Neuronal stem cell (in vitro differentiated cells): ENCODE results near the gene PDGFA.
A peak's percentile ranks its signal among the peaks of the same experiment; 100 is the strongest.

Experiments
- DNase-seq: peaks from one replicate; pipeline ENCODE4 v3.0.0-alpha.2; 2013; ENCODE audit warnings: low spot score
- H2AFZ ChIP-seq: one replicate; pipeline ENCODE4 v1.6.1; 2013; ENCODE audit warnings: mild to moderate bottlenecking, low read length, inconsistent platforms
- H2AK5ac ChIP-seq: 2 replicates; pipeline ENCODE4 v1.6.1; 2013; ENCODE audit warnings: low read depth, mild to moderate bottlenecking, inconsistent platforms, low read length, moderate library complexity, mixed read lengths
- H2BK120ac ChIP-seq: 2 replicates; pipeline ENCODE4 v1.6.1; 2013; ENCODE audit warnings: low read depth, mild to moderate bottlenecking, inconsistent platforms, low read length, moderate library complexity, mixed read lengths
- H2BK12ac ChIP-seq: one replicate; pipeline ENCODE4 v1.6.1; 2013; ENCODE audit warnings: low read length, inconsistent platforms
- H2BK15ac ChIP-seq: 2 replicates; pipeline ENCODE4 v1.6.1; 2013; ENCODE audit warnings: mild to moderate bottlenecking, low read length, inconsistent platforms, mixed read lengths
- H2BK5ac ChIP-seq: one replicate; pipeline ENCODE4 v1.6.1; 2013; ENCODE audit warnings: inconsistent platforms, mild to moderate bottlenecking, low read length, moderate library complexity
- H3K14ac ChIP-seq: one replicate; pipeline ENCODE4 v1.6.1; 2013; ENCODE audit warnings: low read length, inconsistent platforms
- H3K18ac ChIP-seq: 2 replicates; pipeline ENCODE4 v1.6.1; 2013; ENCODE audit warnings: low read length, inconsistent platforms
- H3K23ac ChIP-seq: 2 replicates; pipeline ENCODE4 v1.6.1; 2013; ENCODE audit warnings: low read depth, mild to moderate bottlenecking, mixed read lengths, low read length, inconsistent platforms; ENCODE audit not compliant: poor library complexity
- H3K27ac ChIP-seq: replicated peaks from 3 replicates; pipeline ENCODE4 v1.5.1; 2013; ENCODE audit warnings: low read length, inconsistent platforms
- H3K27me3 ChIP-seq, 3 experiments: 2 replicates each; pipeline ENCODE4 v1.6.1; 2013; ENCODE audit warnings: low read length in 3 of 3, mild to moderate bottlenecking in 2 of 3, inconsistent platforms in 1 of 3, low read depth in 1 of 3, mixed read lengths in 1 of 3, moderate library complexity in 1 of 3; ENCODE audit not compliant: control insufficient read depth in 3 of 3, insufficient read depth in 3 of 3
- H3K36me3 ChIP-seq, 2 donors: replicated peaks in 1 of 2; 2 replicates each; pipeline ENCODE4 v1.6.1; 2013; ENCODE audit warnings: low read length in 2 of 2; ENCODE audit not compliant: control insufficient read depth in 2 of 2, insufficient read depth in 2 of 2
- H3K4ac ChIP-seq: 2 replicates; pipeline ENCODE4 v1.6.1; 2013; ENCODE audit warnings: inconsistent platforms, mild to moderate bottlenecking, low read length, moderate library complexity
- H3K4me1 ChIP-seq, 2 donors: 1 replicate in 1 of 2; 2 replicates in 1 of 2; pipeline ENCODE4 v1.6.1; 2013; ENCODE audit warnings: low read length in 2 of 2, low read depth in 1 of 2; ENCODE audit not compliant: control insufficient read depth in 2 of 2, insufficient read depth in 1 of 2
- H3K4me2 ChIP-seq: one replicate; pipeline ENCODE4 v1.6.1; 2013; ENCODE audit warnings: mild to moderate bottlenecking, low read length, inconsistent platforms; ENCODE audit not compliant: insufficient read depth, poor library complexity, severe bottlenecking
- H3K4me3 ChIP-seq, 2 donors: 2 replicates each; pipeline ENCODE4 v1.5.1; 2013; ENCODE audit warnings: low read length in 2 of 2, mild to moderate bottlenecking in 2 of 2, inconsistent platforms in 1 of 2, moderate library complexity in 1 of 2
- H3K79me1 ChIP-seq: one replicate; pipeline ENCODE4 v1.6.1; 2013; ENCODE audit warnings: low read depth, mild to moderate bottlenecking, inconsistent platforms, low read length, moderate library complexity
- H3K9ac ChIP-seq: one replicate; pipeline ENCODE4 v1.6.1; 2013; ENCODE audit warnings: mild to moderate bottlenecking, low read depth, low read length, inconsistent platforms; ENCODE audit not compliant: poor library complexity
- H3K9me3 ChIP-seq, 2 donors: replicated peaks in 1 of 2; 2 replicates each; pipeline versions ENCODE3 to v1.6.1; 2013; ENCODE audit warnings: low read length in 2 of 2, mild to moderate bottlenecking in 2 of 2, inconsistent platforms in 1 of 2, low read depth in 1 of 2, mixed read lengths in 1 of 2, moderate library complexity in 1 of 2; ENCODE audit not compliant: control insufficient read depth in 2 of 2, insufficient read depth in 1 of 2
- H4K8ac ChIP-seq: one replicate; pipeline ENCODE4 v1.6.1; 2013; ENCODE audit warnings: low read depth, mild to moderate bottlenecking, inconsistent platforms, low read length, moderate library complexity
- H4K91ac ChIP-seq: one replicate; pipeline ENCODE4 v1.6.1; 2013; ENCODE audit warnings: low read length, low read depth, mild to moderate bottlenecking, inconsistent platforms; ENCODE audit not compliant: poor library complexity
- WGBS, 2 donors: extraction: QIAGEN DNeasy Blood & Tissue Kit; methylation state at CpG; one replicate each; pipeline ENCODE4 v1.1.7; 2013; ENCODE audit warnings: missing lambda C conversion rate in 2 of 2, mixed read lengths in 1 of 2; ENCODE audit not compliant: insufficient read length in 2 of 2, insufficient replicate concordance in 1 of 2; ENCODE audit errors: extremely low coverage in 2 of 2; 5-methylcytosine and 5-hydroxymethylcytosine counted together

The PDGFA gene

GRCh38 chr7:514651-515598, 4.7 kb downstream of the PDGFA start:
- no peak overlapping the region for H3K9ac ChIP-seq
- no peaks in the 10 kb centered on the region for H3K9me3 ChIP-seq
- no CpG with 5 or more reads among the region's 25 CpGs for WGBS, 2 donors
- H3K36me3 ChIP-seq = no peaks in the 10 kb centered on the region
- H3K14ac ChIP-seq = no peak overlapping the region
- H3K18ac ChIP-seq = peak overlapping the region; percentile 5
- peaks cover 0 to 67% (median 28%) of the 10 kb centered on the region in 3 experiments for H3K27me3 ChIP-seq
- DNase-seq = peak; percentile 24
- no peak overlapping the region for H2BK12ac ChIP-seq
- H2AFZ ChIP-seq = no peak overlapping the region
- H3K23ac ChIP-seq = no peak overlapping the region
- no peak overlapping the region for H2BK120ac ChIP-seq
- H2AK5ac ChIP-seq = no peak overlapping the region
- H3K4me2 ChIP-seq = no peak overlapping the region
- H2BK15ac ChIP-seq = no peak overlapping the region
- no peak overlapping the region for H2BK5ac ChIP-seq
- no peak overlapping the region for H3K27ac ChIP-seq
- no peak overlapping the region for H3K4ac ChIP-seq
- H3K4me1 ChIP-seq = peaks cover 12 to 18% of the 10 kb centered on the region in 2 donors
- H3K4me3 ChIP-seq = no peak overlapping the region
- no peak overlapping the region for H4K91ac ChIP-seq
- no peak overlapping the region for H4K8ac ChIP-seq
- no peaks in the 10 kb centered on the region for H3K79me1 ChIP-seq

GRCh38 chr7:514242-514641, 5.4 kb downstream of the PDGFA start:
- Histone ChIP-seq H3K14ac (no peak overlapping the region), H2BK120ac (no peak overlapping the region), H3K27me3 (peaks cover 0 to 67% (median 26%) of the 10 kb centered on the region in 3 experiments), H2AK5ac (no peak overlapping the region), H3K27ac (no peak overlapping the region), H3K4me2 (no peak overlapping the region), H2BK5ac (no peak overlapping the region), H3K4ac (no peak overlapping the region), H3K4me1 (peaks cover 12 to 18% of the 10 kb centered on the region in 2 donors), H3K23ac (no peak overlapping the region), H4K8ac (no peak overlapping the region), H2AFZ (no peak overlapping the region), H3K79me1 (no peaks in the 10 kb centered on the region), H3K4me3 (no peak overlapping the region), H4K91ac (no peak overlapping the region), H2BK12ac (no peak overlapping the region), H2BK15ac (no peak overlapping the region), H3K9ac (no peak overlapping the region), H3K9me3 (no peaks in the 10 kb centered on the region), H3K18ac (no peak overlapping the region), H3K36me3 (no peaks in the 10 kb centered on the region)
- WGBS, 2 donors = no CpG with 5 or more reads among the region's 10 CpGs
- DNase-seq = no peak

GRCh38 chr7:513521-514166, 6.0 kb downstream of the PDGFA start:
- WGBS, 2 donors = no CpG with 5 or more reads among the region's 20 CpGs
- Histone ChIP-seq H4K8ac (no peak overlapping the region), H3K27me3 (peaks cover 0 to 67% (median 26%) of the 10 kb centered on the region in 3 experiments), H2BK12ac (no peak overlapping the region), H3K79me1 (no peaks in the 10 kb centered on the region), H2BK120ac (no peak overlapping the region), H3K27ac (no peak overlapping the region), H3K4ac (no peak overlapping the region), H3K4me1 (peaks cover 8 to 18% of the 10 kb centered on the region in 2 donors), H2BK15ac (peak overlapping the region; percentile 71), H3K9ac (no peak overlapping the region), H4K91ac (no peak overlapping the region), H3K14ac (no peak overlapping the region), H3K4me3 (no peak overlapping the region), H3K4me2 (no peak overlapping the region), H3K18ac (no peak overlapping the region), H3K23ac (peak overlapping the region; percentile 55), H3K36me3 (no peaks in the 10 kb centered on the region), H2BK5ac (no peak overlapping the region), H2AFZ (no peak overlapping the region), H3K9me3 (no peaks in the 10 kb centered on the region), H2AK5ac (peak overlapping the region; percentile 81)
- DNase-seq = no peak
